ENCODE data around the gene PIWIL1. TPM values are rescaled to one million over a fixed set of nuclear protein-coding genes. Genes with fewer than 3 reads are reported as not detected.

The PIWIL1 gene
- total RNA-seq, 4 donors from 2014 or later: 1.3 TPM; not detected in 3

DNA sequence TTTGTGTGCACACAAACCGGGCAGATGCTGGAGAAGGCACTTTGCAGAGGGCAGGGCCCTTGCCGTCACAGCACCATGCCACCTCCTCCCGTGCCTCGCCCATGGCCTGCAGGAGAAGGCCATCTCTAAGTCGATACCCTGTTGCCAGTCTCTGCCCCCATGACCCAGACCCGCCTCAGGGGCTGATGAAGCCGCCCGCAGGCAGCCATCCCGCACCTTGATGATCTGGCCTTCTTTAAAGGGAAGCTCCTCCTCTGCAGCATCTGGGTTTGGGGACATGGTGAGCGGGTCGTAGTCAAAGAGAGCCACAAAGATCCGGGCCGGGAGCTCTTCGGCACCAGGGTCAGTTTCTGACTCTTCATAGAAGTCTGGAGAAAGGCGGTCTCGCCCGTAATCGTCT is 76.2 kb downstream of the PIWIL1 start:
- TF ChIP-seq, protein P1, sequence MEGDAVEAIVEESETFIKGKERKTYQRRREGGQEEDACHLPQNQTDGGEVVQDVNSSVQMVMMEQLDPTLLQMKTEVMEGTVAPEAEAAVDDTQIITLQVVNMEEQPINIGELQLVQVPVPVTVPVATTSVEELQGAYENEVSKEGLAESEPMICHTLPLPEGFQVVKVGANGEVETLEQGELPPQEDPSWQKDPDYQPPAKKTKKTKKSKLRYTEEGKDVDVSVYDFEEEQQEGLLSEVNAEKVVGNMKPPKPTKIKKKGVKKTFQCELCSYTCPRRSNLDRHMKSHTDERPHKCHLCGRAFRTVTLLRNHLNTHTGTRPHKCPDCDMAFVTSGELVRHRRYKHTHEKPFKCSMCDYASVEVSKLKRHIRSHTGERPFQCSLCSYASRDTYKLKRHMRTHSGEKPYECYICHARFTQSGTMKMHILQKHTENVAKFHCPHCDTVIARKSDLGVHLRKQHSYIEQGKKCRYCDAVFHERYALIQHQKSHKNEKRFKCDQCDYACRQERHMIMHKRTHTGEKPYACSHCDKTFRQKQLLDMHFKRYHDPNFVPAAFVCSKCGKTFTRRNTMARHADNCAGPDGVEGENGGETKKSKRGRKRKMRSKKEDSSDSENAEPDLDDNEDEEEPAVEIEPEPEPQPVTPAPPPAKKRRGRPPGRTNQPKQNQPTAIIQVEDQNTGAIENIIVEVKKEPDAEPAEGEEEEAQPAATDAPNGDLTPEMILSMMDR (IDR thresholded peaks at IDR 0.05): no peak
- no peak for TF ChIP-seq POLR2A (IDR thresholded peaks at IDR 0.05)
- peak in 1 of 2 donors; percentile 48 for DNase-seq (ENCODE audit: low spot score in 2 of 2)
- no peak overlapping the region for H3K4me3 ChIP-seq (ENCODE audit: low read depth, poor library complexity, severe bottlenecking)
- intact Hi-C loops (cut with DNase I; ENCODE audit: low total_unique reads): no loop called here
- 93% methylated on average over 14 to 18 of the region's 18 CpGs for WGBS, 2 donors

DNA sequence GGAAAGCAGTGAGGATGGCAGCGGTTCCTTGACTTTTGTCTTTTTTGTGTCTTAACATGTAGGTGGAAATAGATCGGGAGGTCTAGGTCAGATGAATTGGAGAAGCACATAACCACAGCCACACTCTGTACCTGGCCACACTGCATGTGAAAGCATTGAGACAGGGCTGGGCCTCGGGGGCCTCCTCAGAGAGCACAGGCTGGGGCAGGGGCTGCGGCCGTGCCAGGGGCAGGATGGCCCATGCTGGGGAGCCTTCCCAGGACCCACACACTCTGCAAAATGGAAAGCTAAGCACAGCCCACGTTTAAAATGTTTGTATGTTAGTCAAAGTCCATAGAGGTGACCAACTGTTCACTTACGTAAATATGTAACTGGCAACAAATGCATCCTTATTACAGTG is 76.7 kb downstream of the PIWIL1 start:
- intact Hi-C loops (cut with DNase I; ENCODE audit: low total_unique reads): no loop called here
- TF ChIP-seq, protein P1 (IDR thresholded peaks at IDR 0.05): no peak
- TF ChIP-seq POLR2A (IDR thresholded peaks at IDR 0.05): no peak
- DNase-seq (ENCODE audit: low spot score in 2 of 2): no peak
- H3K4me3 ChIP-seq (ENCODE audit: low read depth, poor library complexity, severe bottlenecking): no peak overlapping the region
- WGBS, 2 donors: 89 to 90% methylated on average over 7 of the region's 7 CpGs

- DNase-seq (ENCODE audit: low spot score in 2 of 2): peak in 1 of 2 donors; percentile 68
- WGBS, 2 donors: 80 to 85% methylated on average over 3 of the region's 3 CpGs
- no peak overlapping the region for H3K4me3 ChIP-seq (ENCODE audit: low read depth, poor library complexity, severe bottlenecking)
- TF ChIP-seq, protein P1 (IDR thresholded peaks at IDR 0.05): no peak
- intact Hi-C loops (cut with DNase I; ENCODE audit: low total_unique reads): no loop called here
Measured at GRCh38 chr12:130418251-130418650, 80.6 kb downstream of the PIWIL1 start.

DNA sequence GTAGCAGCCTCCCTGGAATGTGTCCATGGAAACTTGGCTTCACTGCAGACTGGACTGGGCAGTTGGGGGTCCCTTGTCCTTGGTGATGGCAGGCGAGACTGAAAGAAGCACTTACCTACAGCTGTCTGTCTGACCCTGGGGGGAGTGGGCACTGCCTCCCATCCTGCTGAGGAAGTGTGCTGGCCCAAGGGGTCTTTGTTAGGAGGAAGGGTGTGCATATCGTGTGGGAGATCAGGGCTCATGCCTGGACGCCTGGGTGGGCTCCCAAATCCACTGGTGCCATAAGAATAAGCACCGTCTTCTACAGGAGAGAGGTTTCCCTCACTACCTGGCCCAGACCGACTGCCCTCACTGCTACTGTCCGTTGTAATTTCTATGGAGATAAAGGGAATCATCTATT is 81.4 kb downstream of the PIWIL1 start:
- no peak overlapping the region for H3K4me3 ChIP-seq (ENCODE audit: low read depth, poor library complexity, severe bottlenecking)
- intact Hi-C loops (cut with DNase I; ENCODE audit: low total_unique reads): no loop called here
- WGBS, 2 donors: 83 to 89% methylated on average over 6 of the region's 6 CpGs
- TF ChIP-seq, protein P1 (IDR thresholded peaks at IDR 0.05): no peak
- TF ChIP-seq POLR2A (IDR thresholded peaks at IDR 0.05): no peak
- DNase-seq (ENCODE audit: low spot score in 2 of 2): peak in 1 of 2 donors; percentile 62

- intact Hi-C loops (cut with DNase I; ENCODE audit: low total_unique reads): no loop called here
- no peak for TF ChIP-seq POLR2A (IDR thresholded peaks at IDR 0.05)
- TF ChIP-seq, protein P1 (IDR thresholded peaks at IDR 0.05): no peak
- H3K4me3 ChIP-seq (ENCODE audit: low read depth, poor library complexity, severe bottlenecking): no peak overlapping the region
- peak in 1 of 2 donors; percentile 7 for DNase-seq (ENCODE audit: low spot score in 2 of 2)
- 76 to 83% methylated on average over 4 of the region's 4 CpGs for whole genome bisulfite sequencing, 2 donors
Measured at GRCh38 chr12:130420071-130420470, 82.4 kb downstream of the PIWIL1 start.

DNA sequence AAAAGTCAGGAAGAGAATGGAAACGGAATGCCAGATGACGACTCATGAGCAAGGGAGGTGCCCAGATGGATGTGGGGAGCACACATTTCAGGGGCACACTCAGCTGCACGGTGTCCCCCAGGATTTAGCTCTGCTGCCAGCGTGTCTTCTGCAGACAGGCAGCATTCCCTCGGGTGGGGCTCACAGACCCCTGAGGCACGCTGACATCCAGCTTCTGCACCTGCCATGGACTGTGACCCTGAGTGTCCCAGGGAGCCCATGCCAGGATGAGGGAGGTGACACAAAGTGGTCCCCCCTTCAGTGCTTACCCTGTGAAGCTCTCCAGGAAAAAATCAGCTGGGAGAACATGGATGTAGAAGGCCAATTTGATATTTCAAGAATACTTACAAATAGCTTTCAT is 84.2 kb downstream of the PIWIL1 start:
- H3K4me3 ChIP-seq (ENCODE audit: low read depth, poor library complexity, severe bottlenecking): no peak overlapping the region
- WGBS, 2 donors: 59 to 65% methylated on average over 6 of the region's 6 CpGs
- intact Hi-C loops (cut with DNase I; ENCODE audit: low total_unique reads): no loop called here
- TF ChIP-seq, protein P1 (IDR thresholded peaks at IDR 0.05): no peak
- TF ChIP-seq POLR2A (IDR thresholded peaks at IDR 0.05): no peak
- peak in 1 of 2 donors; percentile 63 for DNase-seq (ENCODE audit: low spot score in 2 of 2)
